SK-N-SH treated with all-trans-retinoic acid at 6 μM for 48 hours (cell line): ENCODE measurements around the gene ZFP90.
A peak's percentile ranks its signal among the peaks of the same experiment; 100 is the strongest.

Source experiments
- ATAC-seq: fragments of 200-7000 bp; cut with Tn5 transposase; 3 replicates; pipeline ENCODE4 v1.9.1; 2020; ENCODE audit warnings: mild to moderate bottlenecking, moderate library complexity
- ARNTL ChIP-seq: fragments of 450-650 bp; formaldehyde crosslinking; IDR thresholded peaks from 2 replicates; pipeline ENCODE4 v1.5.0; 2020; ENCODE audit warnings: low read depth, mild to moderate bottlenecking, moderate library complexity, borderline replicate concordance
- BACH2 ChIP-seq: fragments of 250-450 bp; sonication (Bioruptor Pico); IDR thresholded peaks from 2 replicates; pipeline ENCODE4 v1.9.0; 2021; ENCODE audit warnings: mild to moderate bottlenecking, borderline replicate concordance
- CREB5 ChIP-seq: fragments of 250-450 bp; sonication (Bioruptor Pico); IDR thresholded peaks from 2 replicates; pipeline ENCODE4 v1.5.1; 2020; ENCODE audit warnings: low read depth, mild to moderate bottlenecking, moderate library complexity
- CSDC2 ChIP-seq: fragments of 250-450 bp; sonication (Bioruptor Pico); IDR thresholded peaks from 2 replicates; pipeline ENCODE4 v1.5.0; 2020; ENCODE audit warnings: mild to moderate bottlenecking, moderate library complexity
- CSRNP3 ChIP-seq: fragments of 250-450 bp; sonication (Bioruptor Pico); IDR thresholded peaks from 2 replicates; pipeline ENCODE4 v1.5.1; 2021; ENCODE audit warnings: mild to moderate bottlenecking, moderate library complexity
- ESRRG ChIP-seq: fragments of 250-450 bp; sonication (Bioruptor Pico); IDR thresholded peaks from 2 replicates; pipeline ENCODE4 v1.6.1; 2021; ENCODE audit warnings: mild to moderate bottlenecking
- GLIS3 ChIP-seq: fragments of 250-450 bp; sonication (Bioruptor Pico); IDR thresholded peaks from 2 replicates; pipeline ENCODE4 v1.5.0; 2020; ENCODE audit warnings: mild to moderate bottlenecking, moderate library complexity
- ISL1 ChIP-seq: fragments of 250-450 bp; sonication (Bioruptor Pico); IDR thresholded peaks from 2 replicates; pipeline ENCODE4 v2.1.2; 2022; ENCODE audit warnings: mild to moderate bottlenecking, moderate library complexity
- OSR1 ChIP-seq: fragments of 250-450 bp; sonication (Bioruptor Pico); IDR thresholded peaks from 2 replicates; pipeline ENCODE4 v1.8.0; 2022; ENCODE audit warnings: moderate library complexity, mild to moderate bottlenecking, inconsistent platforms
- PPARA ChIP-seq: fragments of 250-450 bp; sonication (Bioruptor Pico); IDR thresholded peaks from 2 replicates; pipeline ENCODE4 v1.5.0; 2020; ENCODE audit warnings: mild to moderate bottlenecking, borderline replicate concordance
- RARB ChIP-seq: fragments of 250-450 bp; sonication (Bioruptor Pico); IDR thresholded peaks from 2 replicates; pipeline ENCODE4 v1.8.0; 2021; ENCODE audit warnings: mild to moderate bottlenecking, moderate library complexity
- SNAI2 ChIP-seq: fragments of 250-450 bp; sonication (Bioruptor Pico); IDR thresholded peaks from 2 replicates; pipeline ENCODE4 v1.5.0; 2020; ENCODE audit warnings: mild to moderate bottlenecking, moderate library complexity
- TCF4 ChIP-seq: fragments of 250-450 bp; sonication (Bioruptor Pico); IDR thresholded peaks from 2 replicates; pipeline ENCODE4 v1.8.0; 2021; ENCODE audit warnings: mild to moderate bottlenecking, moderate library complexity, borderline replicate concordance
- TOX ChIP-seq: fragments of 250-450 bp; sonication (Bioruptor Pico); IDR thresholded peaks from 2 replicates; pipeline ENCODE4 v1.8.0; 2021; ENCODE audit warnings: mild to moderate bottlenecking, moderate library complexity, borderline replicate concordance
- ZC3H10 ChIP-seq: fragments of 250-450 bp; sonication (Bioruptor Pico); IDR thresholded peaks from 2 replicates; pipeline ENCODE4 v1.5.1; 2021; ENCODE audit warnings: mild to moderate bottlenecking, moderate library complexity
- ZFP3 ChIP-seq: fragments of 250-450 bp; sonication (Bioruptor Pico); IDR thresholded peaks from 2 replicates; pipeline ENCODE4 v1.5.0; 2020; ENCODE audit warnings: mild to moderate bottlenecking, moderate library complexity
- ZNF565 ChIP-seq: fragments of 450-650 bp; formaldehyde crosslinking; conservative IDR thresholded peaks from 2 replicates; pipeline ENCODE4 v1.5.0; 2020; ENCODE audit warnings: low read depth, mild to moderate bottlenecking, moderate library complexity
- ZNF8 ChIP-seq: fragments of 450-650 bp; formaldehyde crosslinking; IDR thresholded peaks from 2 replicates; pipeline ENCODE4 v1.5.0; 2020; ENCODE audit warnings: mild to moderate bottlenecking, moderate library complexity
- TF ChIP-seq, protein P1 (sequence below): fragments of 250-450 bp; sonication (Bioruptor Pico); IDR thresholded peaks from 2 replicates; pipeline ENCODE4 v1.8.0; 2021; ENCODE audit warnings: low read depth, mild to moderate bottlenecking, moderate library complexity, borderline replicate concordance
- TF ChIP-seq, protein P2 (sequence below): fragments of 250-450 bp; sonication (Bioruptor Pico); IDR thresholded peaks from 2 replicates; pipeline ENCODE4 v1.5.0; 2020; ENCODE audit warnings: mild to moderate bottlenecking, moderate library complexity

The ZFP90 gene

DNA sequence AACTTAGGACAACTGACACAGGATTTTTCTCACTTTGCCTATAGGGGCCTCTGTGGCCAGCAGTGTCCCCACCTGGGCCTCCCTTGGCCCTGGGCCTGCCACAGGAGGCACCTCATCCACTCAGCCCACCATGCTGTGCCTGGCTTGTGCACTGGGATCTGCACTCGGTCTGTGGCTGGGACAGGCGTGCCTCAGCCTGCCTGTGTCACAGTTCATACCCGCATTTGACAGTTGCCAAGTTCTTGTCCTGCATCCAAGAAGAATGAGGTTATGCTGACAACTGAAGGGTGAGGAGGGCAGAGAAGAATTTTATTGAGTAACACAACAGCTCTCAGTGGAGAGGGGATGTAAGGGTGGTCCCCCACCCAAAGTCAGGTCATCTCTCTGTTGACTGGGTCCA is 36.0 kb downstream of the ZFP90 start:
- TF ChIP-seq ESRRG (CRISPR knock-in tag) (no peak), OSR1 (CRISPR knock-in tag) (no peak), ZC3H10 (CRISPR knock-in tag) (no peak), ZFP3 (no peak), ZNF565 (CRISPR knock-in tag) (no peak), SNAI2 (CRISPR knock-in tag) (no peak), PPARA (CRISPR knock-in tag) (no peak), TOX (CRISPR knock-in tag) (no peak), RARB (CRISPR knock-in tag) (no peak), ISL1 (no peak), ZNF8 (no peak), GLIS3 (CRISPR knock-in tag) (no peak), ARNTL (no peak), TCF4 (CRISPR knock-in tag) (no peak), CREB5 (CRISPR knock-in tag) (no peak)
- TF ChIP-seq, protein P1, sequence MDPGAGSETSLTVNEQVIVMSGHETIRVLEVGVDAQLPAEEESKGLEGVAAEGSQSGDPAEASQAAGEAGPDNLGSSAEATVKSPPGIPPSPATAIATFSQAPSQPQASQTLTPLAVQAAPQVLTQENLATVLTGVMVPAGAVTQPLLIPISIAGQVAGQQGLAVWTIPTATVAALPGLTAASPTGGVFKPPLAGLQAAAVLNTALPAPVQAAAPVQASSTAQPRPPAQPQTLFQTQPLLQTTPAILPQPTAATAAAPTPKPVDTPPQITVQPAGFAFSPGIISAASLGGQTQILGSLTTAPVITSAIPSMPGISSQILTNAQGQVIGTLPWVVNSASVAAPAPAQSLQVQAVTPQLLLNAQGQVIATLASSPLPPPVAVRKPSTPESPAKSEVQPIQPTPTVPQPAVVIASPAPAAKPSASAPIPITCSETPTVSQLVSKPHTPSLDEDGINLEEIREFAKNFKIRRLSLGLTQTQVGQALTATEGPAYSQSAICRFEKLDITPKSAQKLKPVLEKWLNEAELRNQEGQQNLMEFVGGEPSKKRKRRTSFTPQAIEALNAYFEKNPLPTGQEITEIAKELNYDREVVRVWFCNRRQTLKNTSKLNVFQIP (CRISPR knock-in tag) = no peak
- TF ChIP-seq, protein P2, sequence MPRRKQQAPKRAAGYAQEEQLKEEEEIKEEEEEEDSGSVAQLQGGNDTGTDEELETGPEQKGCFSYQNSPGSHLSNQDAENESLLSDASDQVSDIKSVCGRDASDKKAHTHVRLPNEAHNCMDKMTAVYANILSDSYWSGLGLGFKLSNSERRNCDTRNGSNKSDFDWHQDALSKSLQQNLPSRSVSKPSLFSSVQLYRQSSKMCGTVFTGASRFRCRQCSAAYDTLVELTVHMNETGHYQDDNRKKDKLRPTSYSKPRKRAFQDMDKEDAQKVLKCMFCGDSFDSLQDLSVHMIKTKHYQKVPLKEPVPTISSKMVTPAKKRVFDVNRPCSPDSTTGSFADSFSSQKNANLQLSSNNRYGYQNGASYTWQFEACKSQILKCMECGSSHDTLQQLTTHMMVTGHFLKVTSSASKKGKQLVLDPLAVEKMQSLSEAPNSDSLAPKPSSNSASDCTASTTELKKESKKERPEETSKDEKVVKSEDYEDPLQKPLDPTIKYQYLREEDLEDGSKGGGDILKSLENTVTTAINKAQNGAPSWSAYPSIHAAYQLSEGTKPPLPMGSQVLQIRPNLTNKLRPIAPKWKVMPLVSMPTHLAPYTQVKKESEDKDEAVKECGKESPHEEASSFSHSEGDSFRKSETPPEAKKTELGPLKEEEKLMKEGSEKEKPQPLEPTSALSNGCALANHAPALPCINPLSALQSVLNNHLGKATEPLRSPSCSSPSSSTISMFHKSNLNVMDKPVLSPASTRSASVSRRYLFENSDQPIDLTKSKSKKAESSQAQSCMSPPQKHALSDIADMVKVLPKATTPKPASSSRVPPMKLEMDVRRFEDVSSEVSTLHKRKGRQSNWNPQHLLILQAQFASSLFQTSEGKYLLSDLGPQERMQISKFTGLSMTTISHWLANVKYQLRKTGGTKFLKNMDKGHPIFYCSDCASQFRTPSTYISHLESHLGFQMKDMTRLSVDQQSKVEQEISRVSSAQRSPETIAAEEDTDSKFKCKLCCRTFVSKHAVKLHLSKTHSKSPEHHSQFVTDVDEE (CRISPR knock-in tag) = no peak
- no peak for ATAC-seq

- TF ChIP-seq ISL1 (no peak), ZNF8 (no peak), ESRRG (CRISPR knock-in tag) (no peak)
- no peak for ATAC-seq
Measured at GRCh38 chr16:68577352-68577853, 38.3 kb downstream of the ZFP90 start.

- peak; percentile 72 for ATAC-seq
- TF ChIP-seq ZFP3 (peak; percentile 52; the same call in 1 of the 2 replicates), GLIS3 (CRISPR knock-in tag) (no peak)
- TF ChIP-seq, all 23 proteins: peak for 1
Measured at GRCh38 chr16:68590201-68590994, 51.3 kb downstream of the ZFP90 start.

GRCh38 chr16:68592466-68593337 is 53.6 kb downstream of the ZFP90 start:
- TF ChIP-seq BACH2 (CRISPR knock-in tag) (no peak), OSR1 (CRISPR knock-in tag) (no peak), TCF4 (CRISPR knock-in tag) (no peak), ESRRG (CRISPR knock-in tag) (no peak), RARB (CRISPR knock-in tag) (no peak), CSDC2 (CRISPR knock-in tag) (no peak), TOX (CRISPR knock-in tag) (no peak), SNAI2 (CRISPR knock-in tag) (no peak), ZFP3 (no peak), ZNF8 (no peak), CSRNP3 (CRISPR knock-in tag) (no peak), ISL1 (no peak), CREB5 (CRISPR knock-in tag) (no peak), ARNTL (no peak)
- TF ChIP-seq, protein P1 (CRISPR knock-in tag) = no peak
- no peak for ATAC-seq
